Fibroblast of skin of scalp (primary cell): Measurements from ENCODE around the gene EOLA1.
"Not testable (repeated sequence)": the region's sequence is repeated elsewhere in the genome, so short reads cannot be mapped to it uniquely, and the experiment has no call there.

Source experiments
- DNase-seq: peaks from one replicate; pipeline ENCODE4 v3.0.0-alpha.2; 2013

The EOLA1 gene

DNA sequence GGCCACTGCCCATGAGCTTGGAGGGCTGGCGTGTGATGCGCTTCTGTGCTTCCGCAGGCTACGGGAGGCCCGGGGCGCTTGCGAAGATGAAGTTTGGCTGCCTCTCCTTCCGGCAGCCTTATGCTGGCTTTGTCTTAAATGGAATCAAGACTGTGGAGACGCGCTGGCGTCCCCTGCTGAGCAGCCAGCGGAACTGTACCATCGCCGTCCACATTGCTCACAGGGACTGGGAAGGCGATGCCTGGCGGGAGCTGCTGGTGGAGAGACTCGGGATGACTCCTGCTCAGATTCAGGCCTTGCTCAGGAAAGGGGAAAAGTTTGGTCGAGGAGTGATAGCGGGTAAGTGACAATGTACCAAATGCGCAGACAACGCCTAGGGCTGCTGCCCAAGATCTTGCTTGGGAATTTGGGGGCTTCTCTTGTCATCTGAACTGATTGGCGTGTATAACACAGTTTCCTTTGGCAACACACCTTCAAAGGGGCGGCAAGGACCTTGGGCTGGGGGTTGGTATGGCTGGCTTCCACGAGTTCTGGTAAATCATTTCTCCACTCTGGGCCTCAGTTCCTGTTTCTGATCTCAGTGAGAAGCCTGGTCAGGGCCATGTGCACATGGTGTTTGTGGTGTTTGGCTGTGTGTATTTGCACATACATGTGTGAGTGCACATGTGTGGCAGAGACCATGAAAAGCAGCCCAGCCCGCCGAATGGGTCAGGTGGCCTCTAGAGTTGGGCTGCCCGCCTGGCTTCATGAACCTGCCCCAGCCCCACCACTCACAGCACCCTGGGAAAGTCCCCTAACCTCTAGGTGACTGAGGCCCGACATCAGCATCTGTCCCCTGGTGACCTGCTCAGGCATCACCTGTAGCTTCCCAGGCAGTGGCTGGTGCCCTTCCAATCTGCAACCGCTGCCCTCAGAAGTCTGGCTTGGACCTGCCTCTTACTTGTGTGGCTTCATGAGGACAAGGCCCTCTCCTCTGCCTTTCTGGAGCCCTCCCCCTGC is 5.0 kb downstream of the EOLA1 start:
- peak; percentile 26 for DNase-seq

DNA sequence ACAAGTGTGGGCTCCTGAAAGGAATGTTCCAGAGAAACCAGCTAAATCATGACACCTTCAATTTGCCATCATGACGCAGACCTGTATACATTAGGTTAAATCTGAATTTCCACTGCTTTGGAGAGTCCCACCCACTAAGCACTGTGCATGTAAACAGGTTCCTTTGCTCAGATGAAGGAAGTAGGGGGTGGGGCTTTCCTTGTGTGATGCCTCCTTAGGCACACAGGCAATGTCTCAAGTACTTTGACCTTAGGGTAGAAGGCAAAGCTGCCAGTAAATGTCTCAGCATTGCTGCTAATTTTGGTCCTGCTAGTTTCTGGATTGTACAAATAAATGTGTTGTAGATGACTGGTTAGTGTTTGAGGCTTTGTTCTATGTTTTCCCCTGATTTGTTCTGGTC is 6.2 kb downstream of the EOLA1 start:
- not testable (repeated sequence) for DNase-seq

DNA sequence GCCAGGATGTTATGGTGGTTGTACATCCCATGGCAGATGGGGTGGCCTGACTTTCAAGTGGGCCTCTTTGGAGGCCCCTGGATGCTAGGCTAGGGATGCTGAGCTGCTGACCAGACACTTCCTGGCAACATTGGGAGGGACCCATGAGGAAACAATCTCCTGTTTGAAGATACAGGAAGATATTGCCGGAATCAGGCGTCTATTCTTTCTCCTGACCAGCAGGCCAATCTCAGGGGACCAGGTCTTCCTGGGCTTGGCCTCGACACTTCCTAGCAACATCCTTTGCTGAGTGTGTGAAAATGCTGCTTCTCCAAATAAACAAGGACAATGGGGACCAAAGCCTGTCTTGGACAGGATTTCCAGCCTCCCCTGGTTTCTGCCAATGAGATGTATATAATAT is 7.0 kb downstream of the EOLA1 start:
- DNase-seq = not testable (repeated sequence)

DNA sequence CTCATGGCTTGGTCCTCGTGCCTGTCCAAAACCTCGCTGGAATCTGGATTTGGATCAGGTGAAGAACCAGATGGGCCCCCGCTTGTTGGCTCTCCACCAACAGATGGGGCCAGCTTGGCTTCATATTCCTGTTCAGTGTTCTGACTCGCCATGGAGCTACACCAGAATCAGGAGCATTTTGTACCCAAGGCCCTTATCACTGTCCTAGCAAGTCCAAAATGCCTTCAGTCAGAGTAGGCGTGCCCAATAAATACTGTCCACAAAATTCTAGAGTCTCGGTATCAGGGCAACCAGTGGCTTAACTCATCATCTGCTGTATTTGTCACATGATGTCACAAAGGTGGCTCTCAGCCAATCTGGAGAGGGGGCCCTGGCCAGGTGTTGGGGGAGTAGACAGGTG is 8.9 kb downstream of the EOLA1 start, which contains the start of gene HSFX3:
Gene HSFX3 (minus strand): TSS at position 224 of the 400 bp plus-strand sequence. CDS start 72 bp downstream, at position 152.
- DNase-seq = not testable (repeated sequence)

DNA sequence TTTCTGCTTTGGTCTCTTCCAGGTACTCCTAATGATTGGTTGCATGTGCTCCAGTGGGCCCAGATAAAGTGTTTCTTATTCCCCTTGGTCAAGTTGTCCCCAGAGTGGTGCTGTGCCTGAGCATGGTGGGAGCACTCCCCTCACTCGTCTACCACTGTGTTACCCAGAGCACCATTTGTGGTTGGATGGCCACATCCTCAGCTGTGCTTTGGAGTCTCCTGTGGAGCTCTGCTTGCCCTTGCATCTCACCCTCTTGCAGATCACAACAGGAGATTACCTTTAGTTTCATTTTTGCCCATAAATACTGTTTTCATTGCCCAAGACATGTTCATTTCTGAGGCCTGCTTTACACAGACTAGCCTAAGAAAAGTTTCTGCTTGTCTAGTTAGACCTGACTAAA is 9.6 kb downstream of the EOLA1 start:
- not testable (repeated sequence) for DNase-seq

DNA sequence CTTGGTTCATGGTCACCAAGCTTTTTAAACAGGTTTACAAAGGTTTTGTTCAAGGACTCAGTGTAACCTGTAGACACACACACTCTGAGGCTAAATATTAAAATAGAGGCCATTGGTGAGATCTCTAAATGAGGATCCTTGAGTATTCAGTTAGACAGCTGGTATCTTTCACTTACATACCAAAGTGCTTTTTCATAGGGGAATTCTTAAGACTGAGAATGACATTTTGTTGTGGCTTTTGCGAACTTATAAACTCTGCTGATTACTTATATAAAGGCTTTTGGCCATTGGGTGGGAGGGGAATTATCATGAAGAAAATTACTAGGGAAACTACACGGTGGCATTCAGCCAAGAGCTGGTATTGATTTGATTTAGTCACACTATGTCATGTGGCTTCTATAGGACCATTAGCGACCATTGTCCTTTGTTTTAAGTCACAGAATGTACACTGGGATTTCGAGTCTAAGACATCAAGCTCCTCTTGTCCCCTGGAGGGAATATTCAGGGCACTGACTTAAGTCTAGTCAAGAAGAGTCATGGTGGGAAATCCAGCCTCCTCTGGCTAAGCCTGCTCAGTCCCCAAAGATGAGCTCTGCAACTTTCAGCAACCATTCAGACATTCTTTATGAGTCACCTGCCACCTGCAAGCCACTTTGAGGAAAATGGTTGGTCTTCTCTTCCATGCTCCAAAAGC is 10.6 kb downstream of the EOLA1 start:
- DNase-seq = not testable (repeated sequence)

DNA sequence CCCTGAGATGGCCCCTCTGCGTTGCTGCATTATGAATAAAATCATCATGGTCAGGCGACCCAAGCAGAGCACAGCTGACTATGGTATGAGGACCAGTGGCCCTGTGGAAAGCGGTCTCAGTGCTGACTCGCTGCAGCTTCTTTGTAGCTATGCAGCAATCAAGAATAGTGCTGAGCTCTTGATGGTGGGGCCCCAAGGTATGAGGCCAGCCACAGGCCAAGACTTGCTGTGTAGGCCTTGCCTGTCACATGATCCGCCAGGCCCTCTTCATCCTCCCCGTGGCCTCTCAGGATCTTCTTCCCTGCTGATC is 11.1 kb downstream of the EOLA1 start:
- DNase-seq = not testable (repeated sequence)

DNA sequence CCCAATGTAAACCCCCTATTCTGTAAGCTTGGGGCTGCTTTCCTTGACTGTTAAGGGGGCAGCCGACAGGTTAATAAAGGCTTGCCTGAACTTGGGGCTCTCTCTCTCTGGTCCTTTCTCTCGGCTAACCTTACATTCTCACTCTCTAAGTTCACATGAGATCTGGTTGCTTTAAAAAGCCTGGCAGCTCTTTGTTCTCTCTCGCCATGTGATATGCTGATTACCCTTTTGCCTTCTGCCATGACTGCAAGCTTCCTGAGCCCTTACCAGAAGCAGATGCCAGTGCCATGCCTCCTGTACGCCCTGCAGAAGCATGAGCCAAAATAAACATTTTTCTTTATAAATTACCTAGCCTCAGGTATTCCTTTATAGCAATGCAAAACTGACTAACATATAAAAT is 14.4 kb downstream of the EOLA1 start:
- not testable (repeated sequence) for DNase-seq

DNA sequence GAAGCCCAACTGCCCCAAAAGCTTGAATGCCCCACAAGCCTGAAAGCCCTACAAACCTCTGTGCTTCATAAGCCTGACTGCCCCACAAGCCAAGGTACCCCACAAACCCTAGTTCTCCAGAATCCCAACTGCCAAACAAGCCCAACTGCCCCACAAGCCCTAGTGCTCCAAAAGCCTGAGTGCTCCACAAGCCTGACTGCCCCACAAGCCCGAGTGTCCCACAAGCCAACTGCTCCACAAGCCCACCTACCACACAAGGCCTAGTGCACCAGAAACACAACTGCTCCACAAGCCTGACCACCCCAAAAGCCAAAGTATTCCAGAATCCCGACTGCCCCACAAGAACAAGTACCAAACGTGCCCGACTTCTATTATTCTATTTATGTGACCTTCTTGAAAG is 22.5 kb downstream of the EOLA1 start:
- no peak for DNase-seq

DNA sequence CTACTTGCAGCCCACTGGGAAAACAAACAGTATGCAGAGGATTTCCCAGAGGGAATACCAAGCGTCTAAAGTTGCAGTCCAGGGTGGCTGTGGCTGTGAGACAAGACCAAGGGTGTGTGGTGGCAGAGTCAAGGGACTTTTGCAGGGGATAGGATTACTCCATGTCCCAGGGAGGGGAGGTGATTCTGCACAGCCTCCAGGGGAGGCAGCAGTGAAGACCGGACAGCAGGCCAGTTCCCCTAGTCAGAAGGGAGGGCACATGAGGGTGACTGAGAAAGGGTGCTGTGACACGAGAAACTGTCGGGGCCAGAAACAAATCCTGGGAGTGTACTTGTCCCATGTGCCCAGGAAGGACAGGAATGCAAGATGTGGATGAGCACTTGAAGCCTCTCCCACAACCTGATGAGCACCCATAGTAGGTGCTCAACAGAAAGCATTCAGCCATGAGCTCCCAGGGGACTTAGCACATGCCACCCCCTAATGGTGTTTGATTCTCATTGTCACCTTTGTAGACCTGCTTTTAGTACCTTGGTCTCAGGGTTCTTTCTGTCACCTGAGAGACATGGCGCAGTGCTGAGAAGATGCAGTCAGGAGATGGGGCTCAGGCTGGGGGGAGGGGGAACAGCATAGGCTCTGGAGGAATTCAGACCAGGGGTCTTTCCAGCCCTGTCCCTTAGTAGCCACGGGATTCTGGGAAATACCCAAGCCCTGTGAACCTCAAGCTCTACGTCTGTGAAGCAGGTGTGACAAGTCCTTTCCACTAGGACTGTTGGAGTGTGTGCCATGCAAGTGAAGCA is 27.0 kb downstream of the EOLA1 start:
- no peak for DNase-seq

DNA sequence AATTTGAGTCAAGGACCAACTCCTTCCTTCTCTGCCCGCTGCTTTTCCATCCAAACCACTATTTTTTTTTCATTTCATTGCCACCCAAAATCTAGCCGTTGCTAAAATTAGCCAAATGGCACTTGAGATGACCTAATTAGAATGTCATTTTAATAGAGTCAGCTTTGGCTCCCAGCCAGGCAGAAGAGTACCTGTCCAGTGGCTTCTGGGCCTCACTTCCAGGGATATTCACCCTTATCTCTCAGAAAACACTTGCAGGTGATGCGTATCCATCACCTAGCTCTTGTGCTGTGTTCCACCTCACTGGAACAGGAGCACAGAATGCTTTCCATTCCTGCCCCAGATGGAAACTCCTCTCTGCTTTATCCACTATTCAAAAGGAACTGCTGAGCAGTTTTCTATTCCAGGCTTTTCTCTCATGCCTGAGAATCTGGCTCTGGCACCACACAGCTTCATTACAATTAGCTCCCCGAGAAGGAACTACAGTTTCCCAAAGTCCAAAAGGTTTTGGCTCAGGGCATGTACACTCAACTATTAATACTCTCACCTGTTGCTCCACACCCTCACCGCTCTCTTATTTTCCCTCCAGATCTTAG is 28.0 kb downstream of the EOLA1 start:
- DNase-seq = no peak

DNA sequence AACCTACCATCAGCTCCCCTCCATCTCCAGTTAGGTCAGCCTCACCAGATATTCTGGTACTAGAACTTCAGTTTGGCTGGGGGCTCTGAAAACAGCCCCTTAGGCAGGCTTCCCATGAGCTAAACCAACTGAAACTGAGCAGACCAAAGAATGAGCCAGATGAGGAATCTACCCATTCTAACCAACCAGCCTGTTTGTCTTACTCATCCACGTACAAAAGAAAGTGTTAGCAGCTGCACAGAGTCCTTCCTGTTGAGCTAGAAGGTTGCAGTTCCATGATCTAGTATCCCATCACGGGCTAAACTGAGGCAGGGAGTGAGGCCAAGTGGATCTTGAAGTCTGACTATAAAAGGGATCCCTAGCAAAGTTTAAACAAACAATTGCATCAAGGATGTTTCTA is 29.0 kb downstream of the EOLA1 start:
- no peak for DNase-seq

DNA sequence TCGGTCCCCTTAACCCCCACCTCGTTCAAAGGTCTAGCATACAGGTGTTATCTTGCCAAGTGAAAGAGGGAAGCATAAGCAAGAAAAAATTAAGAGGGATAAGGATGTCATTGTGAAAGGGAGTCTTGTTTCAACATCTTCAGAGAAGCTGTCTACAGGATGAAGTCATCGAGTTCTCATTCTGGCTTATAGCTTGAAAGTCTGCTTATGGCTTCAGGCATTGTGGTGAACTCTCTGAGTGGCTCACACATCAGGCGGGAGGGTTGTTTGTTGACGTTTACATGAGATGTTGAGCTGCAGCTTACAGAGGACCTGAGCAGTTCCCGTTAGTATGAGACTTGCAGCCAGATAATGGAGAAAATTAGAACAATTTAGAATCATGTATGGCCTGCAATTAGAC is 29.9 kb downstream of the EOLA1 start:
- peak; percentile 36 for DNase-seq

DNA sequence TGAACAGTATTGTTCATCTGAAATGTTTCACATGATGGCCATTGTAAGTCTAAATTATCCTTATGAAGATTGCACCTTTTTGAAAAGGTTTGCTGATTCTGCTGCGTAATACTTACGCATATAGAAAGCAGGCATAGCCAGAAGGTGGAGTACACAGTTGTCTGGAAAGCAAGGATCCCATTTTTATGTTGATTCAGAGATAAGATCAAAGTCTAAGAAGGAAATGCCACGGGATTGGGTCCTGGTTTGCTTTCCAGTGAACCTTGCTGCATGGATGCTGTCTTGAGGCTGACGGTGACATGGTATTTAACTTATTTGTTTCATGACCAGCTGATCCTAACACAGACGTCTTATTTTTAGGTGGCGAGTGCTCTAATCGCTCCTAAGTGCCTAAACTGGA is 31.0 kb downstream of the EOLA1 start:
- no peak for DNase-seq

DNA sequence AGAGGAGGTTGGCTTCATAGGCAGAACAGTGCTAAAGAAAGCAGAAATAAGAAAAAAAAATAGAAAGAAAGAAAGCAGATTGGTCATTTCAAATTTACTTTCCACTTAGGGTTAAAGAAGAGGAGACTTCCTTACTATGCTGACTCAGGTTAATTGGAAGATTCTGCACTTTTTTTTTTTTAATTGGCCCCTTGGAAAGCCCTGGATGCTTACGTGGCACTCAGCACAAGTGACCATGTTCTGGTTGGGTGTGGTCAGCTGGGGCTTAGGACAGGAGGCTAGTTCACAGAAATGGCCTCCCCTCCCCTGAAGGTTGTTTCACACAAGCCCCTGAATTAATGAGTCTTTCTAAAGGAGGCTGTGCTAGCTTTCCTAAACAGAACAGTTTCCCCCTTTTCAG is 31.9 kb downstream of the EOLA1 start:
- no peak for DNase-seq

DNA sequence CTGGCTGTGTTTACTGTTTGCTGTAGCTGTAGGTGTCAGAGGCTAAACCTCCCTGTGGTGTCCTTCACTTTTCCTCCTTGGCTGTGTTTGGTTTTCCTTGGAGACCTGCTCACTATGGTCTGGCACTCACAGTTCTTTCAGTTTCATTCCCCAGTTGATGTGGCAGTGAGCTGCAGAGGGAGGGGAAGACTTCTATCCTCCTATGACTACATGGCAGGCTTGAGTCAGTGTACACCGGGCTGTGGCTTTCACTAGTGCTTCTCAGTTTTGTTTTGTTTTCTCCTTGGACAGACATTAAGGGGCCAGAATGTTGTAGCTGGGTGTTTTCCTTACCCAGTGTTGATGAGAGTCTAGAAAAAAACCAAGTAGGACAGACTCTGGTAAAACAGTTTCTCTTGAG is 32.6 kb downstream of the EOLA1 start:
- not testable (repeated sequence) for DNase-seq

DNA sequence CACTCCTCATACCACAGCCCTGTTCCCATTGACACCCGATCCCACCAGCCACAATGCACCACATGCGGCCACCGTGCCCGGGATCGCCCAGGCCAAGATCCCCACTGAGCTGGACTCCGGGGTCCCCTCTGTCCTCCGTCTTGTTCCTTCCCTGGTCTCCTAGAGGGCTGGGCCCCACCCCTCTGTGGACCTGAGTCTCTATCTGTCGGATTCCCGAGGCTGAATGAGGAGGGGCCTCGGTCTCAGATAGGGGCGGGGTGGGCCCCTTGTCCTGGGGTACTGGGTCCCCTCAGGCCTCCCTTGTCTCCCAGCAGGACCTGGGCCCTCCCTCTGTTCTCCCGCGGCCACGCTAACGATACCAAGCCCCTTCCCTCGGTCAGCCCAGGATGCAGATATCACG is 44.8 kb downstream of the EOLA1 start:
- not testable (repeated sequence) for DNase-seq

DNA sequence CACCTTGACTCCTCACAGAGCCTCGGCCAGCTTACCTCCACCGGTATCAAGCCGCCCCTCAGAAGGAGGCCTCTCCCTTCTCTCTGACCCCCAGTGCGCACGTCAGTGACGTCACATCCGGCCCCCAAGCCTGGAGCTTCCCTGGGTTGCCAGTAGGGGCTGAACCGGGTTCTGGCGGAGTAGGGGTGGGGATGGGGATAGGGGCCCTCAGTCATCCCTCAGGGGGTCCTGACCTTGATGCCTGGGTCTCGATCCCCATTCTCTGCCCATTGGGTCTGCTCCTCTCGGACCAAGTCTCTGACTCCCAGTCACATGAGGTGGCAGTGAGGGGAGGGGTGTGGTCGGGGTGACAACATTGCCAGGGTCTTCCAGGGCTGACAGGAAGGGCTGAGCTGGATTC is 46.5 kb downstream of the EOLA1 start, which contains the start of gene MAGEA9B:
Gene MAGEA9B (minus strand): TSS at position 101 of the 400 bp plus-strand sequence. CDS start 4,280 bp downstream, outside the sequence.
- DNase-seq = not testable (repeated sequence)

DNA sequence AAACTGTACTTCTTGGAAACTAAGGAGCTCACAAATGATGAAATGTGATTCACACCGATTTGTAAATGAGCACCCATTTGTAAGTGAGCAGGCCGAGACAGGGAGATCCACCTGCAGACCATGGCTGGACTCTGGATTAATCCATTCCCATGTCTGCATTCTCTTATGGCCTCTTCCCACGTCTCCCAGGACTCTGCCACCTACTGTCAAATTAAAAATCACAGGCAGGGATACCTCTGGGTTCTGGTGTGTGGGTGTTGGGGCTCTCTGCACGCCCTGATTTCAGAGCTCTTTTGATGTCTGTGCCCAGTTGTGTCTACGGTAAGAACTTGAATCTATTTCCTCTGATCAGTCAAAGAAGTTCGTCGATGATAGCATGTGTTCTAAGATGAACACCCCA is 50.2 kb downstream of the EOLA1 start:
- DNase-seq = not testable (repeated sequence)

DNA sequence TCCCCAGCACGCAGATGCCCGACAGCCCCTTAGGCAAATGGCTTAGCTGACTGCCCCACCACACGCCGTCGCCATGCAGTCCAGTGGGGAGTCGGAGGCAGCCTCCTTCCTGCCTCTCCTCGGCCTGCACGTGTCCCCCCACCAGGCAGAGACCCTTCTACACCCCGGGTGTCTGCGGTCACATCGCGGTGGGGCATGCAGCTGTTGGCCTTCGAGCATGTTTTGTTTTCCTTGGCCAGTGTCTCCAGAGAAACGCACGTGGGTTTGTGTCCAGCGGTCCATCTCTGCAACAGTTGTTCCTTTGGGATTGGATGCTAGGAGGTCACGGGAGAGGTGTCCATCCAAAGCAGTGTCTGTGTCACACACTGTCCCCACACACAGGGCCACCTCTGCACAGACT is 54.4 kb downstream of the EOLA1 start, which contains the start of gene HSFX2:
Gene HSFX2 (minus strand): TSS at position 101 of the 400 bp plus-strand sequence. CDS start 614 bp downstream, outside the sequence.
- DNase-seq = not testable (repeated sequence)

DNA sequence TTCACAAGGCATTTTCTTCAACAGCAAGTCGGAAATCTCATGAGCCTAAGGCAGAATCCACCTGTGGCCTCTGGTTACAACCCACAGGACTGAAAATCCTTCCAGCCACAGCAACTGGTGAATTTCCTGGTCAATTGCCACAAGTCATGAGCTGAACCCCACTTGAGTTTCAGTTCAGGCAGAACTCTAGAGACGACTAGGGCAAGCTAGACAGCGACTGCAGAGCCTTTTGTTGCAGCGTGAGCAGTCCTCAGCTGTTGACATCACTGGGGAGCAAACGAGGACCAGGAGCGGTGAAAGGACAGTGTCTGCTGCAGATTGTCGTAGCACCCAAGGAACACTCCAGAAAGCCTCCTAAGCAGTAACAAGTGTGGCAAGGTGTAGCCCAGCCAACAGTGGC is 55.1 kb downstream of the EOLA1 start:
- not testable (repeated sequence) for DNase-seq
